Esophagus squamous epithelium (tissue), 5 donors: Measurements from ENCODE around the gene LPIN3. TPM values are rescaled to one million over a fixed set of nuclear protein-coding genes. Genes with fewer than 3 reads are reported as not detected.

Source experiments
- DNase-seq: peaks from one replicate; lab custom pipeline; 2025; lab: John Stamatoyannopoulos, UW
- H3K27ac ChIP-seq, 4 donors: fragments of 200-600 bp; sonication (generic); one replicate each; pipeline ENCODE4 v1.5.1; 2016 to 2019; ENCODE audit warnings: mild to moderate bottlenecking in 1 of 4
- H3K27me3 ChIP-seq, 4 donors: fragments of 200-600 bp; sonication (generic); 1 replicate in 3 of 4; 2 replicates in 1 of 4; pipeline versions ENCODE4 v1.5.1 to v1.6.0; 2017 to 2021; ENCODE audit warnings: antibody characterized with exemption in 1 of 4
- H3K36me3 ChIP-seq, 3 donors: fragments of 200-600 bp; sonication (generic); one replicate each; pipeline ENCODE4 v1.5.1; 2016 to 2019
- H3K4me1 ChIP-seq, 3 donors: fragments of 200-600 bp; sonication (generic); one replicate each; pipeline ENCODE4 v1.5.1; 2017 to 2019
- H3K4me3 ChIP-seq, 4 donors: fragments of 200-600 bp; sonication (generic); 1 replicate in 3 of 4; 2 replicates in 1 of 4; pipeline ENCODE4 v1.5.1; 2016 to 2019; ENCODE audit warnings: mild to moderate bottlenecking in 2 of 4, moderate library complexity in 1 of 4
- H3K9me3 ChIP-seq, 3 donors: fragments of 200-600 bp; sonication (generic); one replicate each; pipeline ENCODE4 v1.5.1; 2016 to 2019
- CTCF ChIP-seq, 6 experiments: fragments of 450-650 bp in 4 of 6; fragments of 200-600 bp in 2 of 6; sonication (generic) in 2 of 6; IDR thresholded peaks; one replicate each; pipeline ENCODE4 v1.5.1; 2016 to 2019; ENCODE audit warnings: antibody characterized with exemption in 6 of 6, mild to moderate bottlenecking in 4 of 6, moderate library complexity in 4 of 6
- POLR2A ChIP-seq, 4 donors: fragments of 450-650 bp; IDR thresholded peaks; one replicate each; pipeline ENCODE4 v1.6.1; 2017; ENCODE audit warnings: antibody characterized with exemption in 4 of 4, mild to moderate bottlenecking in 4 of 4, moderate library complexity in 3 of 4
- WGBS, 2 donors: methylation state at CpG; one replicate each; pipeline ENCODE4 v1.1.5; 2018; 5-methylcytosine and 5-hydroxymethylcytosine counted together
- intact Hi-C: fragments of 100-400 bp; cut with DNase I; formaldehyde crosslinking; loops from one replicate; pipeline ENCODE4 v1.15.0; 2022
- total RNA-seq, 4 donors: library from RNA; depleted of rRNA; stranded (reverse); fragments of >200 nt; gene quantifications; one replicate each; pipeline ENCODE4 v1.1.0, GENCODE V29; 2016
- donor health status: DM: yes; HTN: yes; CAD: no.

The LPIN3 gene
- total RNA-seq, 4 donors from 2014 or later, result 15.4 to 38.6 (median 32.9) TPM

- no peak overlapping the region for H3K27ac ChIP-seq
- H3K36me3 ChIP-seq, result no peaks in the 10 kb centered on the region
- H3K9me3 ChIP-seq, result no peaks in the 10 kb centered on the region
- intact Hi-C loops, result no loop called here
- no peak overlapping the region for H3K4me3 ChIP-seq
- H3K4me1 ChIP-seq, result peaks cover 20 to 76% (median 48%) of the 10 kb centered on the region in 3 donors
- DNase-seq, result no peak
- no peaks in the 10 kb centered on the region for H3K27me3 ChIP-seq
- TF ChIP-seq CTCF (IDR thresholded peaks at IDR 0.05) (no peak), POLR2A (IDR thresholded peaks at IDR 0.05) (no peak)
- WGBS, 2 donors, result 100% methylated on average over 1 of the region's 2 CpGs; no CpG with 5 or more reads in 1 of the 2 donors
These were observed 53.5 kb downstream of the LPIN3 start for GRCh38 chr20:41394081-41394480.

- TF ChIP-seq POLR2A (IDR thresholded peaks at IDR 0.05) (no peak), CTCF (IDR thresholded peaks at IDR 0.05) (no peak)
- H3K9me3 ChIP-seq, result no peaks in the 10 kb centered on the region
- H3K27me3 ChIP-seq, result no peaks in the 10 kb centered on the region
- intact Hi-C loops, result loop anchor here (5.0 kb wide), 1 partner anchor 53 kb away; the partner anchor contains the start of gene LPIN3
- WGBS, 2 donors, result 57 to 68% methylated on average over 4 to 7 of the region's 9 CpGs
- no peak overlapping the region for H3K4me3 ChIP-seq
- no peak for DNase-seq
- H3K27ac ChIP-seq, result peak overlapping the region in 1 of 4 donors; percentile 36
- H3K36me3 ChIP-seq, result no peaks in the 10 kb centered on the region
- H3K4me1 ChIP-seq, result peaks cover 29 to 87% (median 58%) of the 10 kb centered on the region in 3 donors
These were observed 54.5 kb downstream of the LPIN3 start for GRCh38 chr20:41394931-41395666.

- no peaks in the 10 kb centered on the region for H3K9me3 ChIP-seq
- H3K27ac ChIP-seq, result peak overlapping the region in 3 of 4 donors; percentile 30 to 51 (median 42)
- no peaks in the 10 kb centered on the region for H3K36me3 ChIP-seq
- peaks cover 30 to 95% (median 60%) of the 10 kb centered on the region in 3 donors for H3K4me1 ChIP-seq
- DNase-seq, result no peak
- intact Hi-C loops, result loop anchor here (5.0 kb wide), 1 partner anchor 54 kb away; the partner anchor contains the start of gene LPIN3
- H3K27me3 ChIP-seq, result no peaks in the 10 kb centered on the region
- H3K4me3 ChIP-seq, result no peak overlapping the region
- WGBS, 2 donors, result 69 to 79% methylated on average over 5 to 11 of the region's 18 CpGs
- TF ChIP-seq CTCF (IDR thresholded peaks at IDR 0.05), result no peak
- TF ChIP-seq POLR2A (IDR thresholded peaks at IDR 0.05), result no peak
These were observed 55.3 kb downstream of the LPIN3 start for GRCh38 chr20:41395667-41396664.

- TF ChIP-seq CTCF (IDR thresholded peaks at IDR 0.05) (no peak), POLR2A (IDR thresholded peaks at IDR 0.05) (no peak)
- intact Hi-C loops, result loop anchor here (5.0 kb wide), 1 partner anchor 56 kb away; the partner anchor contains the start of gene LPIN3
- peaks cover 0 to 3% (median 0%) of the 10 kb centered on the region in 3 donors for H3K36me3 ChIP-seq
- no peak for DNase-seq
- H3K4me1 ChIP-seq, result peaks cover 24 to 72% (median 44%) of the 10 kb centered on the region in 3 donors
- WGBS, 2 donors, result 58 to 100% methylated on average over 1 to 2 of the region's 2 CpGs
- no peaks in the 10 kb centered on the region for H3K9me3 ChIP-seq
- no peak overlapping the region for H3K4me3 ChIP-seq
- peak overlapping the region; percentile 23 to 73 (median 72) for H3K27ac ChIP-seq
- H3K27me3 ChIP-seq, result no peaks in the 10 kb centered on the region
These were observed 57.8 kb downstream of the LPIN3 start for GRCh38 chr20:41398408-41398807.
